Omental fat pad (tissue), 4 donors: Measurements from ENCODE around the gene MED10. TPM values are rescaled to one million over a fixed set of nuclear protein-coding genes. Genes with fewer than 3 reads are reported as not detected.

ENCODE experiments used
- ATAC-seq: fragments of 150-250 bp; one replicate; pipeline ENCODE4 v1.9.1; 2016; ENCODE audit warnings: mild to moderate bottlenecking, moderate library complexity; ENCODE audit not compliant: low FRiP score
- DNase-seq: peaks from one replicate; pipeline ENCODE4 v3.0.0-alpha.2; 2019; ENCODE audit warnings: low spot score
- total RNA-seq, 4 donors: library from RNA; depleted of rRNA; stranded (reverse); fragments of >200 nt; gene quantifications; one replicate each; pipeline ENCODE4 v1.1.0, GENCODE V29; 2016
- TF ChIP-seq, protein P1 (sequence below), 3 donors: fragments of 450-650 bp; IDR thresholded peaks; one replicate each; pipeline ENCODE4 v1.5.1; 2016 to 2017; ENCODE audit warnings: antibody characterized with exemption in 3 of 3, mild to moderate bottlenecking in 3 of 3, moderate library complexity in 2 of 3

MED10 gene
- total RNA-seq, 4 donors from 2014 or later: 22.8 to 36.1 (median 27.8) TPM

DNA sequence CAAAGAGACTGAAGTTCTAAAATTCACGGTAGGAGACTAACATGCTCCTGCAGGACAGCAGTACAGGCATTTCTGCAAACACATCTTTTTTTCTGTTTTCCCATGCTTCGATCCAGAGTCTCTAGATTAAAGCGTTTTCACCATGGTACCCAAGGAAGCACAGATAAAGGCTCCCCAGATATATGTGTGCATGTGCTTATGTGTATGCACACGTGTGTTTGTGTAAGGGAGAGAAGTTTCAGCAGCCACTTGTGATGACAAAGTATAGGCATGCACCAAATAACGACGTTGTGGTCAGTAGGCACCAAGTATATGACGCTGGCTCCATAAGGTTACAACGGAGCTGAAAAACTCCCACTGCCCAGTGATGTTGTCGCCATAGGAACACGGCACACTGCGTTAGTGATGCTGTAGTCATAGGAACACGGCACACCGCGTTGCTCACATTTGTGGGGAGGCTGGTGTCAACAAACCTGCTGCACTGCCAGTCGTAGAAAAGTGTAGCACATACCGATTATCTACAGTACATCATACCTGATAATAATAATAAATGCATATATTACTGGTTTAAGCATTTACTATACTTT, 21.7 kb downstream of the MED10 start:
- no peak for DNase-seq
- no peak for ATAC-seq
- TF ChIP-seq, protein P1, sequence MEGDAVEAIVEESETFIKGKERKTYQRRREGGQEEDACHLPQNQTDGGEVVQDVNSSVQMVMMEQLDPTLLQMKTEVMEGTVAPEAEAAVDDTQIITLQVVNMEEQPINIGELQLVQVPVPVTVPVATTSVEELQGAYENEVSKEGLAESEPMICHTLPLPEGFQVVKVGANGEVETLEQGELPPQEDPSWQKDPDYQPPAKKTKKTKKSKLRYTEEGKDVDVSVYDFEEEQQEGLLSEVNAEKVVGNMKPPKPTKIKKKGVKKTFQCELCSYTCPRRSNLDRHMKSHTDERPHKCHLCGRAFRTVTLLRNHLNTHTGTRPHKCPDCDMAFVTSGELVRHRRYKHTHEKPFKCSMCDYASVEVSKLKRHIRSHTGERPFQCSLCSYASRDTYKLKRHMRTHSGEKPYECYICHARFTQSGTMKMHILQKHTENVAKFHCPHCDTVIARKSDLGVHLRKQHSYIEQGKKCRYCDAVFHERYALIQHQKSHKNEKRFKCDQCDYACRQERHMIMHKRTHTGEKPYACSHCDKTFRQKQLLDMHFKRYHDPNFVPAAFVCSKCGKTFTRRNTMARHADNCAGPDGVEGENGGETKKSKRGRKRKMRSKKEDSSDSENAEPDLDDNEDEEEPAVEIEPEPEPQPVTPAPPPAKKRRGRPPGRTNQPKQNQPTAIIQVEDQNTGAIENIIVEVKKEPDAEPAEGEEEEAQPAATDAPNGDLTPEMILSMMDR (IDR thresholded peaks at IDR 0.05): no peak

DNA sequence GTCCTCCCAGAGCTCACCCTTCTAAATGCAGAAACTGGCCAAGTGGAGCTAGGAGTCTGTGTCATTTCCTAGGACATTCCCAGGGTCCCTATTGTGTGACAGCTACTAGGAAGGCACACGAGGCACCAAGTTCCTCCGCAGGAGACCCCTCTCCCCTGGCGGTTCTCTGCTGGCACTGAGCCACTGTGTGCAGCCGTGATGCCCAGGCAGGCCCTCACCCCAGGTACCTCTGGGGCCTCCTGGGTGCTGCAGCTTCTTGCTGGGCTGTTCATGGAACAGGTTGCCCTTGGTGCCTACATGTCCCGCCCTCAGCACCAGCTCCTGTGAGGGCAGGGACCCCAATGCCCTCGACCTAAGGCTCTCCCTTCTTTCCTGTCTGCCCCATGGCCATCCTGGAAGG, 23.1 kb downstream of the MED10 start:
- ATAC-seq (no peak), DNase-seq (no peak)
- TF ChIP-seq, protein P1 (IDR thresholded peaks at IDR 0.05): no peak

DNA sequence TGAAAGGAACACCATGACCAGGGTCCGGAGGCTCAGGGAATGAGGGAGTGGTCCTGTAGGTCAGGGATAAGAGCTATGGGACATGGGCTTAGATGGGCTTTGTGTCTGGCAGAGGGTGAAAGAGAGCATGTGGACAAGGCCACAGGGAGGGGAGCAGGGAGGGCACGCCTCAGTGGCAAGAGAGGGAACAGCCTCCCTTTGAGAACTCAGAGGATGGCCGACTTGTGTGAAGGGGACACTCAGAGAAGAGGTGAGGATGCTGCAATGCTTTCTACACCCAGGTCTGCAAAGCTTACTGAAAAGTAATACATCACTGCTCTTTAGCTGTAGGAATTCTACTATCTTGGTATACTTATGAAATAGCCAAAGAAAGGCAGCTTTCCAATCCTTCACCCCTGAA, 23.5 kb downstream of the MED10 start:
- ATAC-seq (no peak), DNase-seq (no peak)
- TF ChIP-seq, protein P1 (IDR thresholded peaks at IDR 0.05): no peak

DNA sequence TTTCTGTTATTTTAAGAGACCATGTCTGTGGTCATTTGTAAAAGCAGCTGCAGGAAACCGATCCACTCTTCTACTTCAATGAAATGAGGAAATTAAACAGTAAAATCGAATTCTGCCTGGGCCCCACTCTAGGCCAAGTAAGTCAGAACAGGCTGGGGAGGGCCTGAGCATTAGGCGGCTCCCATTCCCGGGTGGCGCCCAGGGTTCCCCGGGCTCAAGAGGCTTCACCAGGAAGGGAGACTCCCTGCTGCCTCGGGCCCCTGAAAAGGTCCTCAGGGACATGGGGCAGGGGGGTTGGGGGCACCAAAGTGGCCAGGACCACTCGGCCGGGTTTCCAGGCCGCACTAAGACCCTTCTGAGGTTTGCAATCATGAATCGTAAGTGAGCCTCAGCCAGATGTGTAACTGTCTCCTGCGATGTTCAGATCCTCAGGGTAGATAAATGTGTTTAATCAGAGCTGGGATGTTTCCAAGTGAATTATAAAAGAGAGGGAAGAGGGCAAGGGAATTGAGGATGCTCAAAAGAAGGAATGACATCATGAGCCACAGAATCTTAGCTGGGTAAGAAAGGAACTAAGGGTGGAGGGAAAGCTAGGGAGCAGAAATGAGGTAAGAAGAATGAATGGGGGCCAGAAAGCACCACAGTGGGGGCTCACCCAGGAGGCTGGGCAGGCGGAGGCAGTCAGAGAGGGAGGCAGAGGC, 24.6 kb downstream of the MED10 start:
- TF ChIP-seq, protein P1 (IDR thresholded peaks at IDR 0.05): no peak
- ATAC-seq (no peak), DNase-seq (no peak)

DNA sequence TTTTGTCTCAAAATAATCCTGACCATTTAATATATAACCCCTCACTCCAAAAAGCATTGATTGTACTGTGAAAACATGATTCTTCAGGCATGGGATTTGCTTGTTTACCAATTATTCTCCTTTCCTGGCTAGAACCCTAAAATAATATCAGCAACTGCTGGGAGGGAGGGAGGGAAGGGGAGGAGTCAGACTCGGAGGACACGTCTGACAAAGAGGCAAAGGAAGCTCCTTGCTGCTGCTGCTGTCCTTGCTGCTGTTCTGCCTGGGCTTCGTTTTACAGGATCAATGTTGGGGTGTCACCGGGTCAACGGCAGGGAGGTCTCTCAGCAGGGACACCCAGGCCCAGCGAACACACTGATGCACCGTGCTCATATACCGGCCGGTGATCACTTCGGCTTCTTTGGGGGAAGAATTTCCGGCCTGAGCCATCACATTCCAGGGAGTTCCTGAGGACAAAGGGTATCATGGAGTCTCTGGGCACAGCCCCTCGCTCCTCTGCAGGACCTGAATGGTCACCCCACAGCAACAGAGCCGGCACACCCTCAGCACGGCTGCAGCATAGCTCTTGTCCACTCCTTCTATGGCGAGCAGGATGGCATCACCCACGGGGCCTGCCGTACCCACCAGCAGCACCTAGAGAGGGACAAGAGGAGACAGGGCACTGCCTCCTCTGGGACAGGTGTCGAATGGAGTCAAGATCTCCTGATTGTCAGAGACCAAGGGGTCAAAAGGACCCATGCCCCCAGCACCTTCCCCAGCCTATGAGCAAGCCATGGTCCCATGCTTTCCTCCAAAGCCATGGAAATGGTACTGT, 27.9 kb downstream of the MED10 start:
- ATAC-seq (no peak), DNase-seq (no peak)
- TF ChIP-seq, protein P1 (IDR thresholded peaks at IDR 0.05): no peak

DNA sequence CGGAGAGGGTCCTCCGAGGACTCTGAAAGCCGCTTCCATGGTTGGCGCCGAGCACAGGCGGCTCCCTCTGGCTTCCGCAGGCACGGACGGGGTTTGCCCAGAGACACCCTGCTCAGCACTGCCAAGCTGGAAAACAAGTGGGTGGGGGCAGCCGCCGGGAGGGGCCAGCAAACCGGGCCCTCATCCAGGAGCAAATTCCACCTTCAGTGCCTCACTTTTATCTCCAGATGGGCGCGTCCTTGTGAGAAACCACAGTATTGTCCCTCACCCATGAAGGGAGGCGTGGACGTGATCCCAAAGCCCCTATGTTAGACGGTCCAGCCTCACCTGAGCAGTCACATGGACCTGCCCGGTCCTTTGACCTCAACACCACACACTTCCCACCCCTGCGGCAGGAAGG, 29.0 kb downstream of the MED10 start:
- ATAC-seq (no peak), DNase-seq (no peak)
- TF ChIP-seq, protein P1 (IDR thresholded peaks at IDR 0.05): no peak
